Calu3 (cell line): ENCODE measurements around the gene UBLCP1. TPM values are rescaled to one million over a fixed set of nuclear protein-coding genes. Genes with fewer than 3 reads are reported as not detected.
"Not testable (repeated sequence)": the region's sequence is repeated elsewhere in the genome, so short reads cannot be mapped to it uniquely, and the experiment has no call there.

Experiments
- BruUV-seq: library from RNA; stranded (reverse); fragments of 400-500 nt; replicated peaks from 2 replicates; lab custom pipeline; 2021; lab: Mats Ljungman, UMichigan
- CTCF ChIA-PET: fragments of 300-600 bp; sonication (Branson Sonifier 250); formaldehyde crosslinking; loops from one replicate; lab custom pipeline; 2022; ENCODE audit warnings: antibody characterized with exemption; lab: Charles Lee
- DNase-seq: peaks from one replicate; pipeline ENCODE4 v3.0.0; 2022
- H3K27ac Mint-ChIP-seq: one replicate; pipeline ENCODE4 v1.8.0; 2022; ENCODE audit warnings: mixed read lengths; ENCODE audit not compliant: unreplicated experiment
- H3K27me3 Mint-ChIP-seq: one replicate; pipeline ENCODE4 v1.8.0; 2022; ENCODE audit warnings: mixed read lengths; ENCODE audit not compliant: unreplicated experiment
- H3K36me3 Mint-ChIP-seq: one replicate; pipeline ENCODE4 v1.8.0; 2022; ENCODE audit warnings: mild to moderate bottlenecking, moderate library complexity, mixed read lengths; ENCODE audit not compliant: insufficient read depth, unreplicated experiment
- H3K4me1 Mint-ChIP-seq: one replicate; pipeline ENCODE4 v1.8.0; 2022; ENCODE audit warnings: mild to moderate bottlenecking, low read depth, mixed read lengths; ENCODE audit not compliant: unreplicated experiment
- H3K4me3 Mint-ChIP-seq: one replicate; pipeline ENCODE4 v1.8.0; 2022; ENCODE audit warnings: mild to moderate bottlenecking, low read depth, moderate library complexity, mixed read lengths; ENCODE audit not compliant: unreplicated experiment
- H3K9me3 Mint-ChIP-seq: one replicate; pipeline ENCODE4 v1.8.0; 2022; ENCODE audit warnings: low read depth, mixed read lengths; ENCODE audit not compliant: unreplicated experiment
- intact Hi-C: fragments of 100-400 bp; cut with micrococcal nuclease; formaldehyde crosslinking; loops from one replicate; pipeline ENCODE4 v1.10.0; 2022; ENCODE audit not compliant: unreplicated experiment
- total RNA-seq: library from RNA; stranded (reverse); gene quantifications from 2 replicates; pipeline ENCODE4 v1.2.3, GENCODE V29; 2022
- TF ChIP-seq, protein P1 (sequence below): fragments of 200-600 bp; IDR thresholded peaks from one replicate; pipeline ENCODE4 v1.8.0; 2022; ENCODE audit warnings: antibody characterized with exemption; ENCODE audit not compliant: unreplicated experiment

UBLCP1 gene
- total RNA-seq, 1 experiment from 2014 or later = 35.8 TPM

DNA sequence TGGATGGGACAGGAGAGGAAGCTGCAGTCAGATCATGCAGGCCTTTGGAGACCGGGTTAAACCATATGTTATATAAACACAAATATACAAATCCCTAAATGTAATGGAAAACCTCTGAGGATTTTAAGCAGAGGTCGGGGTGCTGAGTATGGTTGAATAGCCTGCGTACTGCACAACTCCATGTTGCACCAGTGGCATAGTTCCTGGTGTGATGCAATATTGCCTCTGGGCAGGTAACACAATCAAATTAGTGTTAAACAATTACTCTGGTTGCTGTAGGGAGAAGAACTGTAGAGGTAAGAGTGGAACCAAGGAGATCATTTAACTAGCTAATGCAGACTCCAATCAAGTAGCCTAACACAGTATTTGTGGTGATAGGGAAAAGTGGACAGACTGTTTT lies 32.4 kb upstream of the UBLCP1 start:
- peak; percentile 61 for DNase-seq
- H3K4me3 Mint-ChIP-seq = peak overlapping the region; percentile 8
- peak overlapping the region; percentile 84 for H3K27ac Mint-ChIP-seq
- no peaks in the 10 kb centered on the region for H3K27me3 Mint-ChIP-seq
- CTCF ChIA-PET = interaction anchor here (0.6 to 0.7 kb wide), 2 partner anchors 24 to 75 kb away, joined by 3 read pairs; no protein-coding TSS in a partner anchor
- H3K9me3 Mint-ChIP-seq = no peaks in the 10 kb centered on the region
- BruUV-seq = no TSS peak
- TF ChIP-seq, protein P1, sequence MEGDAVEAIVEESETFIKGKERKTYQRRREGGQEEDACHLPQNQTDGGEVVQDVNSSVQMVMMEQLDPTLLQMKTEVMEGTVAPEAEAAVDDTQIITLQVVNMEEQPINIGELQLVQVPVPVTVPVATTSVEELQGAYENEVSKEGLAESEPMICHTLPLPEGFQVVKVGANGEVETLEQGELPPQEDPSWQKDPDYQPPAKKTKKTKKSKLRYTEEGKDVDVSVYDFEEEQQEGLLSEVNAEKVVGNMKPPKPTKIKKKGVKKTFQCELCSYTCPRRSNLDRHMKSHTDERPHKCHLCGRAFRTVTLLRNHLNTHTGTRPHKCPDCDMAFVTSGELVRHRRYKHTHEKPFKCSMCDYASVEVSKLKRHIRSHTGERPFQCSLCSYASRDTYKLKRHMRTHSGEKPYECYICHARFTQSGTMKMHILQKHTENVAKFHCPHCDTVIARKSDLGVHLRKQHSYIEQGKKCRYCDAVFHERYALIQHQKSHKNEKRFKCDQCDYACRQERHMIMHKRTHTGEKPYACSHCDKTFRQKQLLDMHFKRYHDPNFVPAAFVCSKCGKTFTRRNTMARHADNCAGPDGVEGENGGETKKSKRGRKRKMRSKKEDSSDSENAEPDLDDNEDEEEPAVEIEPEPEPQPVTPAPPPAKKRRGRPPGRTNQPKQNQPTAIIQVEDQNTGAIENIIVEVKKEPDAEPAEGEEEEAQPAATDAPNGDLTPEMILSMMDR = no peak
- peaks cover 14% of the 10 kb centered on the region for H3K36me3 Mint-ChIP-seq
- H3K4me1 Mint-ChIP-seq = peaks cover 30% of the 10 kb centered on the region
- intact Hi-C loops = no loop called here

DNA sequence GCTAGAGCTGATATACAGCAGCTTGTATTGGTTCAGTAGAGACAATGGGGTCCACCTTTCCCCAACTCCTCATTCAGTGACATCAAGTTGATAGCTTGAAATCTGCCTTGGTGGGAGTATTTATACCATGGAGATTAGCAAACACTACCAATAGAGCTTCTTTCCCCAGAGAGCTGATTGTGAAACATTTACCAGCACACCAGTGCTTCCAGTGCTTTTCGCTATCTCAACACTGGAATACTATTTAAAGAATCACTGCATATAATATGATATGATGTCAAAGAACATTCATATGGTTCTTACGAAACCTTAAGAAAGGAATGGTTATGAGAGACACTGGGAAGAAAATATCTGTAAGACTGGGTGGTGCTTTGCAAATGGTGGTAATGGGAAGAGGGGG lies 31.9 kb upstream of the UBLCP1 start:
- Mint-ChIP-seq H3K27me3 (no peaks in the 10 kb centered on the region), H3K36me3 (peaks cover 14% of the 10 kb centered on the region), H3K27ac (peak overlapping the region; percentile 84), H3K9me3 (no peaks in the 10 kb centered on the region), H3K4me1 (peaks cover 30% of the 10 kb centered on the region), H3K4me3 (no peak overlapping the region)
- intact Hi-C loops = no loop called here
- TF ChIP-seq, protein P1 = no peak
- BruUV-seq = no TSS peak
- CTCF ChIA-PET = interaction anchor here (0.6 to 0.7 kb wide), 2 partner anchors 25 to 75 kb away, joined by 3 read pairs; no protein-coding TSS in a partner anchor
- DNase-seq = no peak

DNA sequence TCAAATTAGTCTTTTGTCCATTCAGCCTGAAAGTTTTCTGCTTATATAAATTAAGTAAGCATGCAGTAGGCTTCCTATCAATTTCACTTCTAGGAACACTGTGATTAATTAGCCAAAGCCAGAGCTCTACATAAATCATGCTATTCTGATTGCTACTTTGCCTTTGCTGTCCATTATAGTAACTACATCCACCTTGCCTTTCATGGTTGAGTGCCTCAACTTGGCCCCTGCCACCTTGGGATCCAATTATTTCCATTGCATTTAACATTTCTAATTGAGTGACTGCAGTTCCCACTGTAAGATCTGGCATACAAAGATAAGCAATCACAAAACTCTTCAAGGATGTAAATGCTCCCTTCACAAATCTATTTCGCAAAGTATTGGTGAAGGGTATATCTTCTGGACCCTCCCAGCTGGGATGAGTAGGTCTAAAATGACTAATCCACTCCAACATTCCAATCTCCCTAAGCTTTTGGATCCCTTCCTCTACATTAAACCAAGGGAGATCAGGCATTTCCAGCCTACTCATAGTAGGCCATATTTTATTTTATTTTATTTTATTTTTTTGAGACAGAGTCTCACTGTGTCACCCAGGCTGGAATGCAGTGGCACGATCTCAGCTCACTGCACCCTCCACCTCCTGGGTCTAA lies 27.1 kb upstream of the UBLCP1 start:
- H3K27me3 Mint-ChIP-seq, CTCF ChIA-PET, intact Hi-C loops, H3K4me3 Mint-ChIP-seq, BruUV-seq, H3K36me3 Mint-ChIP-seq, H3K27ac Mint-ChIP-seq, H3K9me3 Mint-ChIP-seq, DNase-seq: not testable (repeated sequence)
- peaks cover 18% of the 10 kb centered on the region for H3K4me1 Mint-ChIP-seq

DNA sequence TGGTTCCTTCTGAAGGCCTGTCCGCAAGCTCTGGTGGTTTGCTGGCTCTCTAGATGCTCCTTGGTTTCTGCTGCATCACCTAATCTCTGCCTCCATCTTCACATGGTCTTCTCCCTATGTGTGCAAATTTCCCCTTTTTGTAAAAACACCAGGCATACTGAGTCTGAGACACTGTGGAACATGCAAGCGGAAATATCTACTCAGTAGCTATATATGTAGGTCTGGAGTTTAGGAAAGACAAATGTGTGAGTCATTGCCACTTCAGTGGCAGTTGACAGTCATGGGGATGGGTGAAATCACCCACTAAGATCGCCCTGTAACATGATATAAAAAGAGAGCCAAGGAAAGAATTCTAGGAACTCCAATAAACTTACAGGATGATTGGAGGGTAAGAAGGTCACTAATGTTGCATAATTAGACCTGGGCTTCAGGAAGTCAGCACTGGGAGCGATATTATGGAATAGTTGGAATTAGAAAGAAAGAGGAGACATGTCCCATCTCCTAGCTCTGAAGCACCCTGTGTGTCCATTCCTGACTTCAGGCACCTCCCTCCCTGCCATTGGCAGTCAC lies 22.7 kb upstream of the UBLCP1 start:
- no TSS peak for BruUV-seq
- intact Hi-C loops = no loop called here
- Mint-ChIP-seq H3K27ac (peak overlapping the region; percentile 25), H3K27me3 (no peaks in the 10 kb centered on the region), H3K36me3 (no peaks in the 10 kb centered on the region), H3K4me1 (peaks cover 12% of the 10 kb centered on the region), H3K9me3 (no peaks in the 10 kb centered on the region), H3K4me3 (no peak overlapping the region)
- no peak for DNase-seq
- TF ChIP-seq, protein P1 = no peak
- CTCF ChIA-PET = interaction anchor here (1.1 kb wide), 1 partner anchor 29 kb away, joined by 3 read pairs; no protein-coding TSS in a partner anchor
